GM19193 (cell line): ENCODE measurements around the gene CMC4.

Experiments
- POLR2A ChIP-seq: IDR thresholded peaks from 4 replicates; pipeline ENCODE4 v1.6.1; 2011; ENCODE audit not compliant: insufficient read depth, insufficient read length; ENCODE audit errors: extremely low read depth

CMC4 gene

GRCh38 chrX:155028129-155028528 is 42.8 kb downstream of the CMC4 start:
- TF ChIP-seq POLR2A: no peak

GRCh38 chrX:155027509-155028066 is 43.3 kb downstream of the CMC4 start:
- no peak for TF ChIP-seq POLR2A

- TF ChIP-seq POLR2A: peak; percentile 74
Measured at GRCh38 chrX:155026727-155027508, 44.0 kb downstream of the CMC4 start, which contains the start of gene FUNDC2. Gene FUNDC2 (plus strand): TSS chrX:155026844. CDS start chrX:155026939, 95 bp downstream.

GRCh38 chrX:155026420-155026726 is 44.6 kb downstream of the CMC4 start:
- TF ChIP-seq POLR2A: no peak

GRCh38 chrX:155023907-155024833 is 46.8 kb downstream of the CMC4 start:
- TF ChIP-seq POLR2A: no peak

- no peak for TF ChIP-seq POLR2A
Measured at GRCh38 chrX:155022585-155022984, 48.4 kb downstream of the CMC4 start, which contains the start of gene F8. Gene F8 (minus strand): TSS chrX:155022723. CDS start chrX:155022552, 171 bp downstream.

GRCh38 chrX:155020591-155020990 is 50.3 kb downstream of the CMC4 start:
- TF ChIP-seq POLR2A: no peak
